Right forelimb (tissue), 1 donor: ENCODE measurements around the gene CFAP77.

Experiments
- DNase-seq: peaks from one replicate; pipeline ENCODE4 v3.0.0-alpha.2; 2018

The CFAP77 gene

GRCh38 chr9:132457504-132458236, 47.7 kb downstream of the CFAP77 start:
- no peak for DNase-seq

DNA sequence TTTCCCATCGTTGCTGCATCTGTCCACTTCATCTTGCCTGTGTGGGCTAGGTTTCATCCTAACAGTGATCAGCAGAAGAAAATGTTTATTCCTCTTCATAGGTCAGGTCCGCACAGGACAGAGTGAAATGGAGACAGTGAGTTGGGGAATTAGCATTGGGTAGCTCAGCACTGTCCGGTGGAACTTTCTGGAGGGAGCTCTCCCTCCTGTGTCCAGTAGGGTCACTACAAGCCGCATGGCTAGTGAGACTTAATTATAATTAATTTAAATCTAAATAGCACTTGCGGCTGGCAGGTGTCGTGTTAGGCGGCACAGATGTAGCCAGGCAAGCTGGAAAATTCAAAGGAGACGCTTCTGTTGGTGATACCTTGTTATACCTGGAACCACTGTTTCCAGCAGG, 48.4 kb downstream of the CFAP77 start:
- no peak for DNase-seq

- DNase-seq = no peak
Measured at GRCh38 chr9:132459661-132460060, 49.6 kb downstream of the CFAP77 start.

DNA sequence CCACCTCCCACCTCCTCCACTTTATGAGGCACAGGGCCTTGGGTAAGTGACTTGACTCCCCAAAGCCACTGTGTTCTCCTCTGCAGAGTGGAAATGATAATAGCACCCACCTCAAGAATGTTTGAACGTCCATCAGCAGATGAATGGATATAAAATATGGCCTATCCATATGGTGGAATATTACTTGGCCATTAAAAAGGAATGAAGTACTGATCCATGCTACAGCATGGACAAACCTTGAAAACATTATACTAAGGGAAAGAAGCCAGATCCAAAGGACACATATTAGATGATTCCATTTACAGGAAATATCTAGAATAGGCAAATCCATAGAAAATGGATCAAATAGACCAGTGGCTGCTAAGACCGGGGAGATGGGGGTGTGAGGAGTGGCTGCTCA, 50.2 kb downstream of the CFAP77 start:
- DNase-seq = no peak

DNA sequence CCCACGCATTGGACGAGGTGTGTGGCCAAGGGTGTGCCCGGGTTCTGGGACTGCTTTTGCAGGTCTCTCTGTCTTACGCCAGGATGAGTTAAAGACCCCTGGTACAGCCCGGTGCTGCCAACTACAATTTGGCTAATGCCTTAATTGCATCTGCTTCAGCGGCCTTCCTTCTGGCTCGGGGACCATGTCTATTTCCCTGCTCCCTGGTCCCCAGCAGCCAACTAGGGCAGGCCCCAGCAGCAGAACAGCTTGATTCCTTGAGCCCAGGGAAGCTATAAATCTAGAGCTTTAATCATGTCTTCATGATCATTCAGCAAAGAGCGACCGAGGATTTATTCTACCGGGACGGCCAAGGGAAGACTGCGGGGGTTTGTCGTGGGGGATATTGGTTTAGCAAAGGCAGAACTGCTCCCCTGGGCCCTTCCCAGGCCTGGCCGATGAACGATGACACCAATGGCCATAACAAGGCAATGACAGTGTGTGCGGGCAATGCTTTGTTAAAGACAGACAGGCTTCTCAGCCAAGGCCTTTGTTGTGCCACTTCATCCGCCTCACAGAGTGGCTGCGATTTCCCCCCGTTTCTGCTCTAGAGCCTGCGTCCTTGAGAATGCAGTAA, 51.4 kb downstream of the CFAP77 start:
- no peak for DNase-seq

DNA sequence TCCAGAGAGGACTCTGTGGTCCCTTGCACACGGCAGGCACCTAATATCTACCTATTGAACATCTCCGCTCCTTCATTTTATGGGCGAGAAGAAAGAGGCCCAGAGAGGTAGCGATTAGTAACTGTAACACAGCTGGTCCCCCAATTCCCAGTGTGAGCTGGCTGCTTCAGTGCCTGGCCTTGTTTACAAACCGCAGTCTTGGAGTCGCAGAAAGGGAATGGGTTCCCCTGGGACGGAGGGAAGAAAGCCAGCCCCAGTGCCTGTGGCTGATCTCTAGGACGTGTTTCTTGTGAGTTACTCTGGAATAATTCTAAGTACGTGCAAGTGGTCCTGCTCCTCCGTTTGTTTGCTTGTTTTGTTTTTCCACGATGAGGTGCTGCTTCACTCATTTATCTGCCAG, 52.0 kb downstream of the CFAP77 start:
- no peak for DNase-seq

GRCh38 chr9:132464547-132464946, 54.5 kb downstream of the CFAP77 start:
- DNase-seq = no peak

DNA sequence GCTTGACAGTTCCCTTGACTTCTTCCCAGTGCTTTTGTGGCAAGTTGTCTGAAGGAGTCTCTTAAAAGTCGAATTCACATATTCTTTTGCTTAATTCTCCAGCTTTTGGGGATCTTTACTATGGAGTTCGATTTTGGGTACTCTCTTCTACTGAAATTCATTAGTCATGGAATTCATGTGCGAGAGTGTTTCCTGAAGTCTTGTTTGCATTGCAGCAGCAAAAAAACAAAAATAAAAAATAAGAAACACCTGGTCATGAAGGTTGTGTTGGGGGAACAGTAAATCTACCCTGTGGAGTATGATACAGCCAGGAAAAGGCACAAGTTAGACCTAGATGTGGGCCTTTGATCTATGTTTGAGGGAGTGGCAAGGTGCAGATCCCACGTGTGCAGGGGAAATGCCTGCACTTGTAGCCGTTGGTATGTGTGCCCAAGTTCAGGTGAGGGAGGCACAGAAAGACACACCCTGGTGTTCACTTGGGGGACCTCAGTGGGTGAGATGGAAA, 55.2 kb downstream of the CFAP77 start:
- no peak for DNase-seq

DNA sequence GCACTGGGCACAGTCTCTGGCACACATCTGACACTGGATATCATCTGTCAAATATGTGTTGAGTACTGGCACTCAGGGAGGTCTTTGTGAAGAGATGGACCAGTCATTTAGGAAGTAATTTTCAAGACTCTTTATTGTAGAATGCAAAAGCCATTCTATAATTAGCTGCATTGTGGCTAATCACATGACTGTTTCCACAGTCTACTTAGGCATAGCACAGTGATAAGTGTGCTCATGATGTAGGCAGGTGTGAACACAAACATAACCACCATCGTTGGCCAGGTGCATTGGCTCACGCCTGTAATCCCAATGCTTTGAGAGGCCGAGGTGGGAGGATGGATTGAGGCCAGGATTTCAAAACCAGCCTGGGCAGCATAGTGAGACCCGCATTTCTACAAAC, 62.2 kb downstream of the CFAP77 start:
- DNase-seq = no peak

DNA sequence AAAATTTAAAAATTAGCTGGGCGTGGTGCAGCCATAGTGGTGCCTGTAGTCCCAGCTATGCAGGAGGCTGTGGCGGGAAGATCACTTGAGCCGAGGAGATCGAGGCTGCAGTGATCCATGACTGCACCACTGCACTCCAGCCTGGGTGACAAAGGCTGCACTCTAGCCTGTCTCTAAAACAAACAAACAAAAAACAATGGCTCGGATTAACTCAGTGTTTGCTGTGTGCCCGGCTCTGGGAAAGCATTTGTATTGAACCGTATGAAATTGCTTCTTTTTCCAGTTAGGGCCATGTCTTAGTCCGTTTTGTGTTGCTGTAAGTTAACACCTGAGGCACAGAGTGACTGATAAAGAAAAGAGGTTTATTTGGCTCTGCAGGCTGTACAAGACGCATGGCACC, 62.6 kb downstream of the CFAP77 start:
- no peak for DNase-seq

GRCh38 chr9:132474253-132474652, 64.2 kb downstream of the CFAP77 start:
- no peak for DNase-seq

GRCh38 chr9:132478353-132479050, 68.5 kb downstream of the CFAP77 start:
- no peak for DNase-seq

DNA sequence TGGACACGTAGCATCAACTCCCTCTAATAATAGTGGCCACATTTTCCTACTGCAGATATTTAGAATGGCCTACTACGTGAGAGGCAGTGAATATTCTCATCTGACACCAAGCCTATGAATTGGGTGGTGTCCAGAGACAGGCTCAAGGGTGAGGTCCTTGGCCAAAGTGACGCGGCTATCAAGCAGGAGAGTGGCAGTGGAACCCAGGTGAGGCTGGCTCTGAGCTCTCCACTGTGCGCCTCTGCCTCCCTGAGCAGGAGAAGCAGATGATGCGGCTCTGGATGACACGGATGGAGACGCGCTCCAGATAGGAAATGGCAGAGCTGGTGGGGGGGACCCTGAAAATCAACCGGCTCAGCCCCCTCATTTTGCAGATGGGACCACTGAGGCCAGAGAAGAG, 69.7 kb downstream of the CFAP77 start:
- no peak for DNase-seq

DNA sequence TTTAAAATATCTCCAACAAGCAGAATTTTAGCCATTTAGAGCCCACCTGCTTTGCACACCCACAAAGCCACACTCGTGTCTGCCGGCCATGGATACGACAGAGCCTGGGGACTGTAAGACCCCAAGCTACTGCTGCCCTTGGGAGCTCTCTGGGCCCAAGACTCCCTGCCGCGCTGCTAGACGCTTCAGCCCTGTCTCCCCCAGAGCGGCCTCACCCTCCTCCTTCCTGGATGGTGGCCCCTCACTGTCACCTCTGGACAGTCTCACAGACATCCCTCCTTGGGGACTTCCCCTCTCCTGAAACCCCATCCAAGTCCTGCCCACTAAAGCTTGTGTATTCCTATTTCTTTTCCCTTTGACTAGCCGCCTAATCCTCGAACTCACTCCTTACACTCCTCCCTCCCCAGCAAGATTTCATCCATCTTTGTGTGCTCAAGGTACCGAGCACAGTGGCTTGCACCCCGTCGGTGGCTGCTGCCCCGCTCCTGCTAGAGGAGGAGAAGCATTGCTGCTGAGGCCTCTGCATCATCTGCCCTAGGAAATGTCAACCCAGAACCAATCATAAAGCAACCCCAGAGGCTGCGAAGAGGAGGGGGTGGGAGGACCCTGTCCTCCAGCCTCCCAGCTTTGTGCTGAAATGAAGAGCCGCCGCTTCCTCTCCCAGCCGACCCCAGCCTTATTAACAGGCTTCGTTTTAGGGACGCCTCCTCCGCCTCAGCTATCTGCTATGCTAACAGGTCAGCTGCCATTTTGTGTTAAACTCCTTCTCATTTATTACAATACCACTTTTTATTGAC, 71.2 kb downstream of the CFAP77 start:
- DNase-seq = no peak

- DNase-seq = no peak
Measured at GRCh38 chr9:132482196-132482813, 72.3 kb downstream of the CFAP77 start.

- no peak for DNase-seq
Measured at GRCh38 chr9:132485393-132485792, 75.4 kb downstream of the CFAP77 start.

DNA sequence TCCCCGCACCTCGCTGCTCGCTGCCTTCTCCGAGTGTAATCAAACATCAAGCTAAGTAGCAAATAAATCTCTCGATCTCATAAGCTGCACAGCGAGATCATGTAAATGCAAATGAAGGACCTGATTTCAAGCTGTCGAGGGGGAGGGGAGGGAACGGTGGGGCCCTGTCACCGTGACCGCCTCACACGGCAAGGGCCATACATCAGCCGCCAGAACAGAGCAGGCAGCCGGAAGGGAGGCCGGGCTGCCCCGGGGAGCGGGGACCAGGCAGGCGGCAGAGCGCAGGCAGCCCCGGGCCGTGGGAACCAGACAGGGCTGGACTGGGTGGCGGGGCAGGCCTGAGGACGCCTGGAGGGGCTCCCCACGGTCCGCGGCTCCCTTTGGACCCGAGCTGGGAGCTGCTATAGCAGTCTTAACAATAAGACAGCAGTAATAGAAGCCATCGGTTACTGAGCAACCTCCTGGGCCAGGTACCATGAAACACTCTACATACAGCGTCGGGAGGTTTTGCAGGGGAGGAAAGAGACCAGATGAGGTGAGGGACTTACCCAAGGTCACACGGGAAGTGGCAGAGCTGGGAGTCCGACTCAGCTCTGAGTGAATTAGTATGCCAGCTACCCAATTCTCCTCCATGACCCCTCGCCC, 76.8 kb downstream of the CFAP77 start:
- no peak for DNase-seq

DNA sequence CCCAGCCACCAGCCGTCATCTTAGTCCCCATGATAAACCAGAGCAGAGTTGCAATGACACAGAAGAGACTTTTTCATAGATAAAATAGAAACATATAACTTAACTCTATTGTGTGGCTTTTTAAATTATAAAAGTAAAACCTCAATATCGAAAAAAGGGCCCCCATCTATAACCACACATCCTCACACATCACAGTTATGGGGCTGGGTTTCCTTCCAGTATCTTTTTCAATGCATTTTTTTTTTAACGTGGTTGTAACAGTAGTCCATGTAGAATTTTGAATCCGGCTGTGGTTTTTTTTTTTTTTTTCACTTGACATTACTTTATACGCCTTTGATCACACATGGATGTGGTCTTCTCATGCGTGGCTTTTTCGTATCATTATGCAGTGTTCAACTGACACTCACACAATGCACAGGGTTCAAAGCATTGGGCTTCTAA, 77.4 kb downstream of the CFAP77 start:
- DNase-seq = no peak

DNA sequence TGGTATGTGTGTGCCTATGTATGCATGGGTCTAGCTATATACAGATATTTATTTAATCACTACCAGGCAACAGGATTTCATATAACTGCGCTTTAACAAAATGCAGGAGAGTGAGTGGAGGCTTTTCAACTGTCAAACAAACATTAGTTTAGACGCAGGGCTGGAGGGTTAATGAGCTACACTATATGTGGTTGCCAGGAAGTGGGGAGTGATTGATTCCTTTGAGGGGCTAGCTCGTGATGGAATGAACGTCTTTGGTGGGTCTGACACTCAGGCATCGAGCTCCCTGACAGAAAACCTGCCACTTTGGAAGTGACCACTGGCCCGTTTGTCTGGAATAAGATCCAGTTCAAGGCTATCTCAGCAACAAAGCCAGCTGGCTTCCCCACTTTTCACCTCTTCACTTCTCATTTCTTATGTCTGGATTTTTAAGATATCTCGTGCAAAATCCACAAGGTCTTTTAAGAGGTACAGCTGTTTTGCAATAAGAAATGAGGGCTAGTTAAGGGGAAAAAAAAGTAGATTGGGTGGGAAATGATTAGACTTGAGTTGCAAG, 78.0 kb downstream of the CFAP77 start:
- DNase-seq = no peak

DNA sequence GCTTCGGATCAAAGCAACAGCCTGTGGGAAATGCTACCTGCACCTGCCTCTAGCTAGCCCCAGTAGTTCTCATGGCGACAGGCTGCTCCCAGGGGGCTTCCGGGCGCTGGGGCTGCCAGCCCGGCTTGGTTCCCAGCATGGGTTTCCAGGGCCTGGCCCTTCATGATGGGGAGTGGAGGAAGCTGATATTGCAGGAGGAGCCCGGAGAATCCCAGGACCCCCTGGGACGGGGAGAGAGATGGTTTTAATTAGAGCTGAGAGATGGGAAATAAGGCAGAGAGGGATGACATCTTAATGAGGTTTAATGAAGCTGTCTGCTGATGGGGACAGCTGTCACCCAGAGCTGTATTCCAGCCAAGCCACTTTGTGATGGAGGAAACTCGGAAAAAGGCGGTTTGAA, 78.6 kb downstream of the CFAP77 start:
- DNase-seq = no peak

GRCh38 chr9:132489536-132489935, 79.5 kb downstream of the CFAP77 start:
- DNase-seq = no peak

DNA sequence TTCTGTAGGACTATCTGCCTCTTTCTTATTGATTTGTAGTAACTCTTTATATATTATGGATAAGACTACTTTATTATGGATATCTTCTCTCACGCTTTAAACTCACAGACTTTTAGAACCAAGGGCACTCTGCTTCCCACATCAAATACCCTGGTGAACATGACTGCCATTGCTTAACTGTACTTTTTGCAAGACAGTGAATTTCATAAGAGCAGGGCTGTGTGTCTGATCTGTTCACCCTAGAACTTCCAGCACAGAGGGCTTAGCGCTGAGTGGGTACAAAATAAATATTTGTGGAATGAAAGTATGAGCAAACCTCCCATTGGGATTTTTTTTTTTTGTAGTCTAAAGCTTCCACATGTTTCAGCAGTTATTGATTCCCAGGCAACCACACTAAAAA, 84.8 kb downstream of the CFAP77 start:
- no peak for DNase-seq
